Measurements from ENCODE around the gene LST1.
A peak's percentile ranks its signal among the peaks of the same experiment; 100 is the strongest.

The LST1 gene

DNA sequence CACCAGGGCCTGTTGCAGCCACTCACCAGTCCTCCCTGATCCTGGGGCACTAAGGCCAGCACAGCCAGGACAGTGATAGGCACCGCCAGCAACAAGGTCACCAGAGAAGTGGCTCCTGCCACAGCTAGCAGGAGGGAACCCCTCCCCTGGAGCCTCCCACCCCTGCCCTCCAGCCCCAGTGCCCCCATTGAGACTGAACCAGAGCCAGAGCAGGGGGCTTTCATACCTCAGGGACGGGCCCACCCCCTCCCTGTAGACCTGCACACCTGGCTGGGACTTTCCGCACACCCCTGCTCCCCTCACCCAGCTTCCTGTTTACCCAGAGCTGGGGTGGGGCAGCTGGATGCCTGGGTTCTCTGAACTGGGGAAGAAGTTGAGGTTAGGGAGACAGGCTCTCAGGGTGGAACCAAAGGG, 3.8 kb upstream of the LST1 start, which contains the start of gene LTB:
Gene LTB, minus strand, starts transcription at position 195 of the 414 bp plus-strand sequence. Its CDS starts 7 bp downstream, at position 188.
- Histone ChIP-seq H3K4me1 (ENCODE audit: low read length) (peaks cover 19% of the 10 kb centered on the region), H4K20me1 (ENCODE audit: insufficient read depth, low read length) (no peaks in the 10 kb centered on the region), H3K4me2 (ENCODE audit: low read depth, low read length) (peak within 1 kb of the TSS; percentile 99), H3K9me2 (replicated peaks; ENCODE audit: insufficient read depth, low read length) (no peaks in the 10 kb centered on the region), H3K27ac (ENCODE audit: low read length) (no peak within 1 kb of the TSS), H2AFZ (ENCODE audit: low read length) (peak within 1 kb of the TSS; percentile 93; the same call in 1 of the 2 replicates), H3K27me3 (replicated peaks; ENCODE audit: insufficient read depth, low read length) (peaks cover 63% of the 10 kb centered on the region), H3K36me3 (replicated peaks; ENCODE audit: insufficient read depth, low read length) (no peaks in the 10 kb centered on the region), H3K9ac (ENCODE audit: low read length) (no peak within 1 kb of the TSS), H3K79me2 (ENCODE audit: low read length) (no peaks in the 10 kb centered on the region), H3F3A (ENCODE audit: insufficient read depth, low read length) (no peaks in the 10 kb centered on the region), H3K9me3 (replicated peaks; ENCODE audit: insufficient read depth, low read length) (no peaks in the 10 kb centered on the region), H3K4me3 (ENCODE audit: low read length) (peak within 1 kb of the TSS; percentile 66)
- TF ChIP-seq EZH2phosphoT487 (IDR thresholded peaks at IDR 0.05; ENCODE audit: low read length) (no peak), EZH2 (optimal IDR thresholded peaks at IDR 0.05; ENCODE audit: low read depth, low read length) (no peak)
- TF ChIP-seq, protein P1, sequence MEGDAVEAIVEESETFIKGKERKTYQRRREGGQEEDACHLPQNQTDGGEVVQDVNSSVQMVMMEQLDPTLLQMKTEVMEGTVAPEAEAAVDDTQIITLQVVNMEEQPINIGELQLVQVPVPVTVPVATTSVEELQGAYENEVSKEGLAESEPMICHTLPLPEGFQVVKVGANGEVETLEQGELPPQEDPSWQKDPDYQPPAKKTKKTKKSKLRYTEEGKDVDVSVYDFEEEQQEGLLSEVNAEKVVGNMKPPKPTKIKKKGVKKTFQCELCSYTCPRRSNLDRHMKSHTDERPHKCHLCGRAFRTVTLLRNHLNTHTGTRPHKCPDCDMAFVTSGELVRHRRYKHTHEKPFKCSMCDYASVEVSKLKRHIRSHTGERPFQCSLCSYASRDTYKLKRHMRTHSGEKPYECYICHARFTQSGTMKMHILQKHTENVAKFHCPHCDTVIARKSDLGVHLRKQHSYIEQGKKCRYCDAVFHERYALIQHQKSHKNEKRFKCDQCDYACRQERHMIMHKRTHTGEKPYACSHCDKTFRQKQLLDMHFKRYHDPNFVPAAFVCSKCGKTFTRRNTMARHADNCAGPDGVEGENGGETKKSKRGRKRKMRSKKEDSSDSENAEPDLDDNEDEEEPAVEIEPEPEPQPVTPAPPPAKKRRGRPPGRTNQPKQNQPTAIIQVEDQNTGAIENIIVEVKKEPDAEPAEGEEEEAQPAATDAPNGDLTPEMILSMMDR (IDR thresholded peaks at IDR 0.05; ENCODE audit: low read length), result no peak
- DNase-seq, result no peak

DNA sequence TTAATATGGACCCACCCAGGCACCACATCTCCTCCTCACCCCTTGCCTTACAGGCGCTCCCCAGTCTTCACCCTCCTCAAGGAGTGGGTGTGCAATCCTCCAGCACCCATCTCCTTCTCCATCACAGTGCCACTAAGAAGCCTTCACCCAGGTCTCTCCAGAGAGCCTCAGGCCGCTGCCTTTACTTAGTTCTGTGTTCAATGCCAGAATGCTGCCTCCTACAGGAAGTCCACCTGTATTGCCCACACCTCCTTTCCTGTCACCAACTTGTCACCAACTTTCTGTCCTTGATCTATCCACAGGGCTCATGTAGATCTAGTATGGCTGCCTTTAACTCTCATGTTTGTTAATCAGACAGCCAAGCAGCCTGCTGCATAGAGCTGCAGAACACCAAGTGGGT, 586 bp upstream of the LST1 start:
- H3K36me3 ChIP-seq (replicated peaks; ENCODE audit: insufficient read depth, low read length), result no peaks in the 10 kb centered on the region
- DNase-seq, result peak; percentile 48
- H3K27ac ChIP-seq (ENCODE audit: low read length), result no peak overlapping the region
- H3K4me3 ChIP-seq (ENCODE audit: low read length), result no peak overlapping the region
- no peaks in the 10 kb centered on the region for H4K20me1 ChIP-seq (ENCODE audit: insufficient read depth, low read length)
- no peaks in the 10 kb centered on the region for H3K9me2 ChIP-seq (replicated peaks; ENCODE audit: insufficient read depth, low read length)
- peaks cover 19% of the 10 kb centered on the region for H3K4me1 ChIP-seq (ENCODE audit: low read length)
- TF ChIP-seq EZH2 (optimal IDR thresholded peaks at IDR 0.05; ENCODE audit: low read depth, low read length) (no peak), EZH2phosphoT487 (IDR thresholded peaks at IDR 0.05; ENCODE audit: low read length) (no peak)
- TF ChIP-seq, protein P1 (IDR thresholded peaks at IDR 0.05; ENCODE audit: low read length), result peak; percentile 65
- H3F3A ChIP-seq (ENCODE audit: insufficient read depth, low read length), result no peaks in the 10 kb centered on the region
- H3K27me3 ChIP-seq (replicated peaks; ENCODE audit: insufficient read depth, low read length), result peaks cover 56% of the 10 kb centered on the region
- no peak overlapping the region for H3K9ac ChIP-seq (ENCODE audit: low read length)
- no peaks in the 10 kb centered on the region for H3K9me3 ChIP-seq (replicated peaks; ENCODE audit: insufficient read depth, low read length)
- H3K4me2 ChIP-seq (ENCODE audit: low read depth, low read length), result no peak overlapping the region
- H2AFZ ChIP-seq (ENCODE audit: low read length), result no peak overlapping the region
- H3K79me2 ChIP-seq (ENCODE audit: low read length), result no peaks in the 10 kb centered on the region

- H3K4me2 ChIP-seq (ENCODE audit: low read depth, low read length), result no peak overlapping the region
- H3K79me2 ChIP-seq (ENCODE audit: low read length), result no peaks in the 10 kb centered on the region
- H3K9me2 ChIP-seq (replicated peaks; ENCODE audit: insufficient read depth, low read length), result no peaks in the 10 kb centered on the region
- no peaks in the 10 kb centered on the region for H4K20me1 ChIP-seq (ENCODE audit: insufficient read depth, low read length)
- peaks cover 51% of the 10 kb centered on the region for H3K27me3 ChIP-seq (replicated peaks; ENCODE audit: insufficient read depth, low read length)
- H3K27ac ChIP-seq (ENCODE audit: low read length), result no peak overlapping the region
- TF ChIP-seq, protein P1 (IDR thresholded peaks at IDR 0.05; ENCODE audit: low read length), result no peak
- no peak for TF ChIP-seq EZH2phosphoT487 (IDR thresholded peaks at IDR 0.05; ENCODE audit: low read length)
- TF ChIP-seq EZH2 (optimal IDR thresholded peaks at IDR 0.05; ENCODE audit: low read depth, low read length), result no peak
- H3K36me3 ChIP-seq (replicated peaks; ENCODE audit: insufficient read depth, low read length), result no peaks in the 10 kb centered on the region
- peaks cover 10% of the 10 kb centered on the region for H3K4me1 ChIP-seq (ENCODE audit: low read length)
- H3F3A ChIP-seq (ENCODE audit: insufficient read depth, low read length), result no peaks in the 10 kb centered on the region
- no peak overlapping the region for H2AFZ ChIP-seq (ENCODE audit: low read length)
- no peak overlapping the region for H3K9ac ChIP-seq (ENCODE audit: low read length)
- no peak for DNase-seq
- no peak overlapping the region for H3K4me3 ChIP-seq (ENCODE audit: low read length)
- no peaks in the 10 kb centered on the region for H3K9me3 ChIP-seq (replicated peaks; ENCODE audit: insufficient read depth, low read length)
These were observed 663 bp downstream of the LST1 start for GRCh38 chr6:31586599-31587281.
